Measurements from ENCODE around the gene STK38L.

Gene STK38L

GRCh38 chr12:27333403-27334009 lies 89.4 kb downstream of the STK38L start (continued):
- no peak for TF ChIP-seq HOXA7 (CRISPR knock-in tag; IDR thresholded peaks at IDR 0.05; ENCODE audit: borderline replicate concordance)
- no peak for TF ChIP-seq HOXC10 (CRISPR knock-in tag; IDR thresholded peaks at IDR 0.05)
- TF ChIP-seq GLI2 (tag by site-specific recombination; IDR thresholded peaks at IDR 0.05; ENCODE audit: borderline replicate concordance, low read depth): no peak
- no peak for TF ChIP-seq KLF7 (tag by site-specific recombination; IDR thresholded peaks at IDR 0.05; ENCODE audit: borderline replicate concordance)
- TF ChIP-seq ZBTB17 (tag by site-specific recombination; IDR thresholded peaks at IDR 0.05): peak; percentile 35; the same call in 1 of the 2 replicates
- no peak for TF ChIP-seq OSR2 (tag by site-specific recombination; IDR thresholded peaks at IDR 0.05)
- TF ChIP-seq ZNF266 (tag by site-specific recombination; IDR thresholded peaks at IDR 0.05; ENCODE audit: low read depth): no peak
- TF ChIP-seq ZNF654 (tag by site-specific recombination; IDR thresholded peaks at IDR 0.05; ENCODE audit: low read depth): no peak
- TF ChIP-seq ZNF621 (tag by site-specific recombination; IDR thresholded peaks at IDR 0.05): no peak
- no peak for TF ChIP-seq ZFP41 (tag by site-specific recombination; IDR thresholded peaks at IDR 0.05; ENCODE audit: borderline replicate concordance)
- peak; percentile 46; the same call in 1 of the 2 replicates for TF ChIP-seq ZNF423 (tag by site-specific recombination; IDR thresholded peaks at IDR 0.05)
- no peak for TF ChIP-seq ZNF830 (tag by site-specific recombination; IDR thresholded peaks at IDR 0.05; ENCODE audit: low read depth)
- no peak for TF ChIP-seq ZNF175 (tag by site-specific recombination; IDR thresholded peaks at IDR 0.05)
- TF ChIP-seq, protein P1, sequence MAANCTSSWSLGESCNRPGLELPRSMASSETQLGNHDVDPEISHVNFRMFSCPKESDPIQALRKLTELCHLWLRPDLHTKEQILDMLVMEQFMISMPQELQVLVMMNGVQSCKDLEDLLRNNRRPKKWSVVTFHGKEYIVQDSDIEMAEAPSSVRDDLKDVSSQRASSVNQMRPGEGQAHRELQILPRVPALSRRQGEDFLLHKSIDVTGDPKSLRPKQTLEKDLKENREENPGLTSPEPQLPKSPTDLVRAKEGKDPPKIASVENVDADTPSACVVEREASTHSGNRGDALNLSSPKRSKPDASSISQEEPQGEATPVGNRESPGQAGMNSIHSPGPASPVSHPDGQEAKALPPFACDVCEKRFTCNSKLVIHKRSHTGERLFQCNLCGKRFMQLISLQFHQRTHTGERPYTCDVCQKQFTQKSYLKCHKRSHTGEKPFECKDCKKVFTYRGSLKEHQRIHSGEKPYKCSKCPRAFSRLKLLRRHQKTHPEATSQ (tag by site-specific recombination; IDR thresholded peaks at IDR 0.05): no peak
- TF ChIP-seq ZNF514 (tag by site-specific recombination; IDR thresholded peaks at IDR 0.05): no peak
- no peak for TF ChIP-seq ZNF174 (tag by site-specific recombination; IDR thresholded peaks at IDR 0.05)
- no peak for TF ChIP-seq MEIS1 (CRISPR knock-in tag; IDR thresholded peaks at IDR 0.05; ENCODE audit: borderline replicate concordance)
- TF ChIP-seq ZNF677 (tag by site-specific recombination; IDR thresholded peaks at IDR 0.05): no peak
- TF ChIP-seq, protein P2, sequence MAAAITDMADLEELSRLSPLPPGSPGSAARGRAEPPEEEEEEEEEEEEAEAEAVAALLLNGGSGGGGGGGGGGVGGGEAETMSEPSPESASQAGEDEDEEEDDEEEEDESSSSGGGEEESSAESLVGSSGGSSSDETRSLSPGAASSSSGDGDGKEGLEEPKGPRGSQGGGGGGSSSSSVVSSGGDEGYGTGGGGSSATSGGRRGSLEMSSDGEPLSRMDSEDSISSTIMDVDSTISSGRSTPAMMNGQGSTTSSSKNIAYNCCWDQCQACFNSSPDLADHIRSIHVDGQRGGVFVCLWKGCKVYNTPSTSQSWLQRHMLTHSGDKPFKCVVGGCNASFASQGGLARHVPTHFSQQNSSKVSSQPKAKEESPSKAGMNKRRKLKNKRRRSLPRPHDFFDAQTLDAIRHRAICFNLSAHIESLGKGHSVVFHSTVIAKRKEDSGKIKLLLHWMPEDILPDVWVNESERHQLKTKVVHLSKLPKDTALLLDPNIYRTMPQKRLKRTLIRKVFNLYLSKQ (tag by site-specific recombination; IDR thresholded peaks at IDR 0.05; ENCODE audit: borderline replicate concordance): no peak
- TF ChIP-seq, protein P3, sequence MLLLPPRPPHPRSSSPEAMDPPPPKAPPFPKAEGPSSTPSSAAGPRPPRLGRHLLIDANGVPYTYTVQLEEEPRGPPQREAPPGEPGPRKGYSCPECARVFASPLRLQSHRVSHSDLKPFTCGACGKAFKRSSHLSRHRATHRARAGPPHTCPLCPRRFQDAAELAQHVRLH (tag by site-specific recombination; IDR thresholded peaks at IDR 0.05): no peak
- TF ChIP-seq ZNF350 (tag by site-specific recombination; IDR thresholded peaks at IDR 0.05): no peak
- TF ChIP-seq GLI4 (tag by site-specific recombination; IDR thresholded peaks at IDR 0.05): no peak
- peak; percentile 84 for TF ChIP-seq PRDM10 (tag by site-specific recombination; IDR thresholded peaks at IDR 0.05)
